ENCODE data around the gene OPCML.

Gene OPCML

GRCh38 chr11:132639403-132639802 lies 892.9 kb downstream of the OPCML start:
- no peaks in the 10 kb centered on the region for H3F3A ChIP-seq (ENCODE audit: insufficient read depth, low read length)
- H3K79me2 ChIP-seq (ENCODE audit: insufficient read depth, low read length): no peaks in the 10 kb centered on the region
- no peak overlapping the region for H3K4me3 ChIP-seq (ENCODE audit: low read depth, low read length, poor library complexity, severe bottlenecking)
- no peaks in the 10 kb centered on the region for H3K4me1 ChIP-seq (ENCODE audit: insufficient read depth, low read length, severe bottlenecking)
- no peak overlapping the region for H3K4me2 ChIP-seq (ENCODE audit: low read length)
- H3K9me2 ChIP-seq (ENCODE audit: low read depth, low read length): no peaks in the 10 kb centered on the region
- H3K9ac ChIP-seq (ENCODE audit: low read length): no peak overlapping the region
- H2AFZ ChIP-seq (ENCODE audit: low read length): no peak overlapping the region
- H4K20me1 ChIP-seq (ENCODE audit: insufficient read depth, low read length): no peaks in the 10 kb centered on the region
- no peak overlapping the region for H3K27ac ChIP-seq (ENCODE audit: low read depth, low read length, poor library complexity, severe bottlenecking)
- no peaks in the 10 kb centered on the region for H3K27me3 ChIP-seq (ENCODE audit: insufficient read depth, low read length)
- TF ChIP-seq EZH2 (IDR thresholded peaks at IDR 0.05; ENCODE audit: borderline replicate concordance, low read length): no peak
- TF ChIP-seq, protein P1, sequence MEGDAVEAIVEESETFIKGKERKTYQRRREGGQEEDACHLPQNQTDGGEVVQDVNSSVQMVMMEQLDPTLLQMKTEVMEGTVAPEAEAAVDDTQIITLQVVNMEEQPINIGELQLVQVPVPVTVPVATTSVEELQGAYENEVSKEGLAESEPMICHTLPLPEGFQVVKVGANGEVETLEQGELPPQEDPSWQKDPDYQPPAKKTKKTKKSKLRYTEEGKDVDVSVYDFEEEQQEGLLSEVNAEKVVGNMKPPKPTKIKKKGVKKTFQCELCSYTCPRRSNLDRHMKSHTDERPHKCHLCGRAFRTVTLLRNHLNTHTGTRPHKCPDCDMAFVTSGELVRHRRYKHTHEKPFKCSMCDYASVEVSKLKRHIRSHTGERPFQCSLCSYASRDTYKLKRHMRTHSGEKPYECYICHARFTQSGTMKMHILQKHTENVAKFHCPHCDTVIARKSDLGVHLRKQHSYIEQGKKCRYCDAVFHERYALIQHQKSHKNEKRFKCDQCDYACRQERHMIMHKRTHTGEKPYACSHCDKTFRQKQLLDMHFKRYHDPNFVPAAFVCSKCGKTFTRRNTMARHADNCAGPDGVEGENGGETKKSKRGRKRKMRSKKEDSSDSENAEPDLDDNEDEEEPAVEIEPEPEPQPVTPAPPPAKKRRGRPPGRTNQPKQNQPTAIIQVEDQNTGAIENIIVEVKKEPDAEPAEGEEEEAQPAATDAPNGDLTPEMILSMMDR (IDR thresholded peaks at IDR 0.05; ENCODE audit: low read length): no peak
- H3K9me3 ChIP-seq (ENCODE audit: low read length): no peaks in the 10 kb centered on the region
- H3K36me3 ChIP-seq (ENCODE audit: insufficient read depth, low read length): no peaks in the 10 kb centered on the region

DNA sequence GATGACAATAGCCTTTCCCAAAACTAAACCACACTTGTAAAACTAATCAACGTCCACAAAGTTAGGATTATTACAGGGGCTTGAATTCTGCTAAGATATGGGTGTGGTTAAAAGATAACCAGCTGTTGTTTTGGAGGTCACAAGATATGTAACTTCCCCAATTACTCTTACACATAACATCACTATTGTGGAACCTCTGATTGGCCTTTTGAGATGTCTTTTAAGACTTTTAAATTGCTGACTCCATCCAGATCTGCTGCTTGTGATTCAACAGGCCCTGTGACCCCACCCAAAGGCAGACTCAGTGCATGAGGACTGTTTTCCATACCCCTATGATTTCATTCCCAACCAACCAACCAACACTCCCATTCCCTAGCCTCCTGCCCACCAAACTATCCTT lies 893.9 kb downstream of the OPCML start:
- H3K27ac ChIP-seq (ENCODE audit: low read depth, low read length, poor library complexity, severe bottlenecking): no peak overlapping the region

GRCh38 chr11:132636523-132636922 lies 895.8 kb downstream of the OPCML start:
- Histone ChIP-seq H3K27ac (ENCODE audit: low read depth, low read length, poor library complexity, severe bottlenecking) (no peak overlapping the region), H3K27me3 (ENCODE audit: insufficient read depth, low read length) (no peaks in the 10 kb centered on the region), H3K9me2 (ENCODE audit: low read depth, low read length) (no peaks in the 10 kb centered on the region), H3K9ac (ENCODE audit: low read length) (no peak overlapping the region), H3K4me3 (ENCODE audit: low read depth, low read length, poor library complexity, severe bottlenecking) (no peak overlapping the region), H4K20me1 (ENCODE audit: insufficient read depth, low read length) (no peaks in the 10 kb centered on the region), H3K4me1 (ENCODE audit: insufficient read depth, low read length, severe bottlenecking) (no peaks in the 10 kb centered on the region), H3K79me2 (ENCODE audit: insufficient read depth, low read length) (no peaks in the 10 kb centered on the region), H3K36me3 (ENCODE audit: insufficient read depth, low read length) (no peaks in the 10 kb centered on the region), H3K4me2 (ENCODE audit: low read length) (no peak overlapping the region), H3K9me3 (ENCODE audit: low read length) (no peaks in the 10 kb centered on the region), H3F3A (ENCODE audit: insufficient read depth, low read length) (no peaks in the 10 kb centered on the region), H2AFZ (ENCODE audit: low read length) (no peak overlapping the region)
- TF ChIP-seq, protein P1 (IDR thresholded peaks at IDR 0.05; ENCODE audit: low read length): no peak
- no peak for TF ChIP-seq EZH2 (IDR thresholded peaks at IDR 0.05; ENCODE audit: borderline replicate concordance, low read length)

More for the DNA sequence above, 893.9 kb downstream of the OPCML start:
- Histone ChIP-seq H3K79me2 (ENCODE audit: insufficient read depth, low read length) (no peaks in the 10 kb centered on the region), H4K20me1 (ENCODE audit: insufficient read depth, low read length) (no peaks in the 10 kb centered on the region), H3K9me2 (ENCODE audit: low read depth, low read length) (no peaks in the 10 kb centered on the region), H3K9ac (ENCODE audit: low read length) (no peak overlapping the region), H3K4me1 (ENCODE audit: insufficient read depth, low read length, severe bottlenecking) (no peaks in the 10 kb centered on the region), H3K36me3 (ENCODE audit: insufficient read depth, low read length) (no peaks in the 10 kb centered on the region), H3K27me3 (ENCODE audit: insufficient read depth, low read length) (no peaks in the 10 kb centered on the region), H3K9me3 (ENCODE audit: low read length) (no peaks in the 10 kb centered on the region), H3K4me2 (ENCODE audit: low read length) (no peak overlapping the region), H3F3A (ENCODE audit: insufficient read depth, low read length) (no peaks in the 10 kb centered on the region), H3K4me3 (ENCODE audit: low read depth, low read length, poor library complexity, severe bottlenecking) (no peak overlapping the region), H2AFZ (ENCODE audit: low read length) (no peak overlapping the region)
- TF ChIP-seq, protein P1 (IDR thresholded peaks at IDR 0.05; ENCODE audit: low read length): no peak
- TF ChIP-seq EZH2 (IDR thresholded peaks at IDR 0.05; ENCODE audit: borderline replicate concordance, low read length): no peak

Measured in OCI-LY1 (cell line).